Measurements from ENCODE around the gene AHI1. TPM values are rescaled to one million over a fixed set of nuclear protein-coding genes. Genes with fewer than 3 reads are reported as not detected.

The AHI1 gene
- total RNA-seq = 10 to 100 TPM; 16.4 to 49.6 TPM

DNA sequence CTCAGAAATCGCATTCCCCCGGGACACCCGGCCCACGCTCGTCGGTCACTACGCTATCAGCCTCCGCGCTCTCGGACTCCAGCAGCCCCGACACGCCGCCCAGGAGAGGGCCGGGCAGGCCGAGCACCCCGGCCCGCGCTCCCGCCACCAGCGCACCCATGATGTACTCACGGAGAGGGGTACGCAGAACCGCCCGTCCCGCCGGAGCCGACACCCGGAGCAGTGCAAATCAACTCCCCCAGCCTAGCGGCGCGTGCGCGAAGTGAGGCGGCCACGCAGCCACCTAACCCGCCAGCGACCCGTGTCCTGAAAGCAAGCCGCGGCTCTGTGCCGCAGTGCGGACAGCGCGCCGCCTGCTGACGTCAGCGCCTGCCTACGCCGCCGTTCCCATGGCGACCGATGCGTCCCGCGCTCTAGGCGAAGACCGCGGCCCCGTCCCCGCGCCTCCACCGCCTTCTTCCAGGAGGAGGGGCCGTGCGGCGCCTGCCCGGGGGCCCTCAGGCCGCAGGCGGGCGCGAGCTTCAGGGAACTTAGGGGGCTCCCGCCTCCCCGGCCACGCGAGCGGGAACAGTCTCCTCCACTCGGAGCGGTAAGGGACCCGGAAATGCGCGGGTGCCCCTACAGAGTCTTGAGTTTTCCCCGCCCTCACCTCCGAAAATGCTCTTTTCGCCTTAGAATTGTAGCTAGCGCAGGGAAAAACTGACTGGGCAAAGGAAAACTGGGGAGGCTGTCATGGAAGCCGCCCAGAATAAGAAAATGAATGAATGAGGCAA lies at the start of gene AHI1:
Gene AHI1 (minus strand): TSS at position 329 of the 773 bp plus-strand sequence. CDS start 5,503 bp downstream, outside the sequence.
- DNase-seq (ENCODE audit: low spot score) (peak; percentile 96), ATAC-seq (peak; percentile 94 to 95)
- H3K9me3 Mint-ChIP-seq = no peaks in the 10 kb centered on the region
- no peak within 1 kb of the TSS for H3K27ac Mint-ChIP-seq
- no peak within 1 kb of the TSS for H3K4me3 Mint-ChIP-seq
- H3K4me1 Mint-ChIP-seq (ENCODE audit: low read depth in 2 of 2) = peaks cover 8 to 11% of the 10 kb centered on the region in 2 donors
- H3K36me3 Mint-ChIP-seq = peaks cover 7% of the 10 kb centered on the region
- no peaks in the 10 kb centered on the region for H3K27me3 Mint-ChIP-seq

GRCh38 chr6:135546680-135547418 lies 49.3 kb upstream of the AHI1 start:
- H3K9me3 Mint-ChIP-seq = no peaks in the 10 kb centered on the region
- no peak for ATAC-seq
- DNase-seq (ENCODE audit: low spot score) = no peak
- H3K27ac Mint-ChIP-seq = no peak overlapping the region
- peaks cover 0 to 3% of the 10 kb centered on the region in 2 donors for H3K4me1 Mint-ChIP-seq (ENCODE audit: low read depth in 2 of 2)
- H3K36me3 Mint-ChIP-seq = no peaks in the 10 kb centered on the region
- no peak overlapping the region for H3K4me3 Mint-ChIP-seq
- peaks cover 7 to 14% of the 10 kb centered on the region in 2 donors for H3K27me3 Mint-ChIP-seq

DNA sequence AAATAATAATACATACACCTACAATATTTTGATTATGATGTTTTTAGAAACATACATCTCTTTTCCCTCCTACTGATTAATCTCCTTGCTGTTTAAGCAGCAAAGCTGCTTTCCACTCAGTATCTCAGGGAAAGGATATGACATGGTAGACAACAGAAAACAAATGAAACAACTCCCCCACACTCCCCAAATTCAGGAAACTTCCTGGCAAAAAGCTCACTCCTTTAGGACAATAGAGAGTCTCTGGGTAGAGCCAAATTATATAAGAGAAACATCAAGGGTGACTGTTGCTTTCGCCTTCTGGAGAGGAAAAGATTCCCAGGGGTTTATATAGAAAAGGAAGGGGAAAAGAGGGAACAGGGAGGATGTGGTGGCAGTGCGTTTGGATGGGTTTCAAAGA lies 48.7 kb upstream of the AHI1 start:
- no peaks in the 10 kb centered on the region for H3K36me3 Mint-ChIP-seq
- no peak for DNase-seq (ENCODE audit: low spot score)
- no peak overlapping the region for H3K27ac Mint-ChIP-seq
- peaks cover 7 to 14% of the 10 kb centered on the region in 2 donors for H3K27me3 Mint-ChIP-seq
- H3K4me1 Mint-ChIP-seq (ENCODE audit: low read depth in 2 of 2) = peaks cover 0 to 3% of the 10 kb centered on the region in 2 donors
- no peaks in the 10 kb centered on the region for H3K9me3 Mint-ChIP-seq
- no peak for ATAC-seq
- no peak overlapping the region for H3K4me3 Mint-ChIP-seq

DNA sequence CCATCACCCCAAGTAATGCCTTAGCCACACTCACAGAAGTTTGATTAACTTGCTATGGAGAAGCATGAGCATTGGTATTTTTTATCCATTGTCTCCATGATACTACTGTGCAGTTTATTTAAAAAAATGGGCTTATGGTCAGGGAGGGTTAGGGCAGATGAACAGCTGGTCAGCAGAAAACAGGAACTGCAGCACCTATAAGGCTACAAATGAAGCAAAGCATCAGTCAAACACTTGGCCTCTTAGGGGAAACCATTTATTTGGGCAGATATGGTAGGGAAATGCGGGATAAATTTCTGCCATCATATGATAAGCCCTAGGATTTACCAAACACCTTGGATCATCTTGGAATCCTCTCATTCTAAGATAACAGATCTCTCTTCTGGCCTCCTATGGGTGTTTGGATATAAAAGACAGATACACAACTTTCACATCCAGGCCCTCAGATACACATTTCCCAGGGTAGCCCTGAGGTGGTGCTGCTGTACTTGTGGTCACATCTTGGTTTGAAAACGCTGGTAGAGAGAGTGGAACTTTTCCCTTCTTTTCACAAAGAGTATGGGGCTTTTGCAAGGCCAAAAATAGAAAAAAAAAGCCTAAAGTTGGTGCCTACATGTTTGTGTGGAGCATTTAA lies 42.8 kb upstream of the AHI1 start:
- DNase-seq (ENCODE audit: low spot score) (no peak), ATAC-seq (no peak)
- Mint-ChIP-seq H3K4me1 (ENCODE audit: low read depth in 2 of 2) (peaks cover 19 to 22% of the 10 kb centered on the region in 2 donors), H3K9me3 (no peaks in the 10 kb centered on the region), H3K36me3 (no peaks in the 10 kb centered on the region), H3K4me3 (no peak overlapping the region), H3K27me3 (peaks cover 5% of the 10 kb centered on the region in 2 donors), H3K27ac (no peak overlapping the region)

DNA sequence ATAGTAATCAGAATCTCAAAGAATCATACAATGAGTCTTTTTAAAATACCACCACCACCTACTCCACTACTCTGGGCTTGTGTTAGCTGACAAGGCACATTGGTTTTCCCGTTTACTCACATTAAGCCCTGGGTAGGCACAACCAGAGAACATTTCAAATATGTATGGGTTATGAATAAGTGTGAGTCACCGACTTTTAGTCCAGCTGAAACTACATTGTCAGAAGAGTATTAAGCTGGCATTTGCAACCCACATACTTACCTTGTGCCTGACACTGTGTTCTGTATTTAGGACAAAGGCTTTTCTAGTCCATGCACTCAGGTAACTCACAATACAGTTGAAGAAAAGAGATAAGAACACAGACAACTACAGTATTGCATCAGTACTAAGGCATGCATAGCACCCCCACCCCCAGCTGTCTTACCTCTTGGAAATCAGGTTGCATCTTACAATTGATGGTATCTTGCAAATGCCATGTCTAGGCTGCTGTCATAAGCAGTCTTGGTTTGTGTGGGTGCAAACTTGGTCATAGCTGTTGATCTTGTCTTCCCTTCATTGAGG lies 40.3 kb upstream of the AHI1 start:
- Mint-ChIP-seq H3K4me3 (peak overlapping the region; percentile 2), H3K27me3 (peaks cover 0 to 2% of the 10 kb centered on the region in 2 donors), H3K36me3 (no peaks in the 10 kb centered on the region), H3K27ac (peak overlapping the region; percentile 10 to 42), H3K9me3 (no peaks in the 10 kb centered on the region), H3K4me1 (ENCODE audit: low read depth in 2 of 2) (peaks cover 16 to 22% of the 10 kb centered on the region in 2 donors)
- DNase-seq (ENCODE audit: low spot score) = peak; percentile 64
- peak; percentile 85 to 91 for ATAC-seq

GRCh38 chr6:135535989-135536414 lies 38.5 kb upstream of the AHI1 start:
- H3K9me3 Mint-ChIP-seq = no peaks in the 10 kb centered on the region
- ATAC-seq = no peak
- H3K27ac Mint-ChIP-seq = no peak overlapping the region
- H3K4me1 Mint-ChIP-seq (ENCODE audit: low read depth in 2 of 2) = peaks cover 16 to 22% of the 10 kb centered on the region in 2 donors
- no peak for DNase-seq (ENCODE audit: low spot score)
- H3K4me3 Mint-ChIP-seq = no peak overlapping the region
- H3K36me3 Mint-ChIP-seq = no peaks in the 10 kb centered on the region
- no peaks in the 10 kb centered on the region for H3K27me3 Mint-ChIP-seq

- no peak overlapping the region for H3K27ac Mint-ChIP-seq
- no peaks in the 10 kb centered on the region for H3K9me3 Mint-ChIP-seq
- no peaks in the 10 kb centered on the region for H3K36me3 Mint-ChIP-seq
- H3K4me1 Mint-ChIP-seq (ENCODE audit: low read depth in 2 of 2) = peaks cover 16 to 22% of the 10 kb centered on the region in 2 donors
- DNase-seq (ENCODE audit: low spot score) (no peak), ATAC-seq (no peak)
- H3K27me3 Mint-ChIP-seq = no peaks in the 10 kb centered on the region
- H3K4me3 Mint-ChIP-seq = no peak overlapping the region
These were observed 37.3 kb upstream of the AHI1 start for GRCh38 chr6:135534773-135535380.

- H3K36me3 Mint-ChIP-seq = no peaks in the 10 kb centered on the region
- no peak for DNase-seq (ENCODE audit: low spot score)
- no peaks in the 10 kb centered on the region for H3K9me3 Mint-ChIP-seq
- no peak overlapping the region for H3K27ac Mint-ChIP-seq
- no peak for ATAC-seq
- H3K27me3 Mint-ChIP-seq = no peaks in the 10 kb centered on the region
- no peak overlapping the region for H3K4me3 Mint-ChIP-seq
- peaks cover 10 to 13% of the 10 kb centered on the region in 2 donors for H3K4me1 Mint-ChIP-seq (ENCODE audit: low read depth in 2 of 2)
These were observed 35.0 kb upstream of the AHI1 start for GRCh38 chr6:135532559-135532958.

DNA sequence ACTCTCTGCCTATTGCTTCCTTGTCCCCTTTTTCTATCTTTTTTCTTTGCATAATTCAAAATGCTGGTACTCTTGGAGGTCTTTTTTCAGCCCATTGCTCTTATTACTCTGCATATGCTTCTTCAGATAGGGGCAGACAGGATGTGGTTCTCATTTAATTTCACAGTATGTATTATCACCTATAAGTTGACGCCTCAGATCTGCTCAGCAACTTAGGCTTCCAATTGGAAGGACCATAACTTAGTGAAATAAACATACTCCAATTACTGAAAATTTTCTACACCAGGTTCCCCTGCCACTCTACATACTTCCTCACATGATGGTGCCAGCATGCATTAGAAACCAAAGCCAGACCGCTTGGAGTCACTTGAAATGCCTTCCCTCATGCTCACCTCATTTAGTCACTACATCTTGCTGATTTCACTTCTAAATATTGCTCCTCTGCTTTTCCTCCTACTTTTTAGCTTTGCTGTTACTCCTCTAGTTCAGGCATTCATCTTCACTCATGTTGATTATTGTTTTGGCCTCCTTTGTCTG lies 34.5 kb upstream of the AHI1 start:
- H3K9me3 Mint-ChIP-seq = no peaks in the 10 kb centered on the region
- no peaks in the 10 kb centered on the region for H3K36me3 Mint-ChIP-seq
- H3K4me1 Mint-ChIP-seq (ENCODE audit: low read depth in 2 of 2) = peaks cover 7 to 10% of the 10 kb centered on the region in 2 donors
- no peak for ATAC-seq
- no peaks in the 10 kb centered on the region for H3K27me3 Mint-ChIP-seq
- no peak overlapping the region for H3K4me3 Mint-ChIP-seq
- H3K27ac Mint-ChIP-seq = no peak overlapping the region
- DNase-seq (ENCODE audit: low spot score) = no peak

DNA sequence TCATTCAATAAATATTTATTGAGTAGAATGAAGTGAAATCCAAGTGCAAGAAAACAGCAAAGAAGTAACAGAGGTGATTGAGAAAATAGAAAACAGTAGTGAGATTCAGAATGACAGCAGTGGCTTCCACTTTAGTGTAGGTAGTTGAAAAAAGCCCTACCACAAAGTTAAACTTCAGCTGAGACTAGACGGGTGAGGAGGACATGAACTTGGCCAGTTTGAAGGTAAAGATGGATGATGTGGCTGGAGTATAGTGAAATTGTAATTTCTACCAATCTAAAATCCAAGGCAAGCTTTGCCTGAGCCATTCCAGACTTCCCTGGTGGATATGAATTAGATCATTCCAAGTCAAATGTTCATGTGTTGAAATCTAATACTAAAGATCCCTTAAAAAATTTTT lies 32.6 kb upstream of the AHI1 start:
- no peaks in the 10 kb centered on the region for H3K9me3 Mint-ChIP-seq

GRCh38 chr6:135527960-135528249 lies 30.4 kb upstream of the AHI1 start:
- DNase-seq (ENCODE audit: low spot score) = no peak
- Mint-ChIP-seq H3K9me3 (no peaks in the 10 kb centered on the region), H3K4me1 (ENCODE audit: low read depth in 2 of 2) (peaks cover 8% of the 10 kb centered on the region in 2 donors), H3K4me3 (no peak overlapping the region), H3K36me3 (no peaks in the 10 kb centered on the region), H3K27me3 (no peaks in the 10 kb centered on the region), H3K27ac (no peak overlapping the region)
- ATAC-seq = no peak

More for the DNA sequence above, 32.6 kb upstream of the AHI1 start:
- DNase-seq (ENCODE audit: low spot score) = no peak
- no peak for ATAC-seq
- Mint-ChIP-seq H3K4me1 (ENCODE audit: low read depth in 2 of 2) (no peaks in the 10 kb centered on the region), H3K27me3 (no peaks in the 10 kb centered on the region), H3K27ac (no peak overlapping the region), H3K36me3 (no peaks in the 10 kb centered on the region), H3K4me3 (no peak overlapping the region)

GRCh38 chr6:135527116-135527959 lies 29.8 kb upstream of the AHI1 start:
- Mint-ChIP-seq H3K27me3 (no peaks in the 10 kb centered on the region), H3K9me3 (no peaks in the 10 kb centered on the region), H3K4me1 (ENCODE audit: low read depth in 2 of 2) (peaks cover 8% of the 10 kb centered on the region in 2 donors), H3K27ac (no peak overlapping the region), H3K36me3 (no peaks in the 10 kb centered on the region), H3K4me3 (no peak overlapping the region)
- no peak for DNase-seq (ENCODE audit: low spot score)
- ATAC-seq = no peak
